Thyroid gland (tissue), 4 donors: ENCODE results near the gene RIN1. TPM values are rescaled to one million over a fixed set of nuclear protein-coding genes. Genes with fewer than 3 reads are reported as not detected.

ENCODE experiments used
- DNase-seq, 2 donors: peaks; one replicate each; pipeline ENCODE4 v3.0.0-alpha.2; 2019
- H3K27ac ChIP-seq, 3 donors: fragments of 200-600 bp; sonication (generic); 1 replicate in 2 of 3; 2 replicates in 1 of 3; pipeline ENCODE4 v1.5.1; 2016 to 2019; ENCODE audit warnings: mild to moderate bottlenecking in 1 of 3, moderate library complexity in 1 of 3
- H3K27me3 ChIP-seq: fragments of 200-600 bp; sonication (generic); one replicate; pipeline ENCODE4 v1.5.1; 2019
- H3K36me3 ChIP-seq, 2 donors: fragments of 200-600 bp; sonication (generic); one replicate each; pipeline ENCODE4 v1.5.1; 2016 to 2019
- H3K4me1 ChIP-seq, 2 donors: fragments of 200-600 bp; sonication (generic); one replicate each; pipeline ENCODE4 v1.5.1; 2017 to 2019
- H3K4me3 ChIP-seq, 3 donors: fragments of 200-600 bp; sonication (generic); replicated peaks in 1 of 3; 1 replicate in 2 of 3; 2 replicates in 1 of 3; pipeline ENCODE4 v1.5.1; 2016; ENCODE audit warnings: mild to moderate bottlenecking in 1 of 3
- H3K9me3 ChIP-seq: fragments of 200-600 bp; sonication (generic); one replicate; pipeline ENCODE4 v1.5.1; 2017
- CTCF ChIP-seq, 6 experiments: fragments of 200-600 bp in 3 of 6; fragments of 450-650 bp in 3 of 6; sonication (generic) in 3 of 6; IDR thresholded peaks; one replicate each; pipeline ENCODE4 v1.5.1; 2016 to 2019; ENCODE audit warnings: antibody characterized with exemption in 6 of 6, mild to moderate bottlenecking in 2 of 6, inconsistent platforms in 1 of 6, moderate library complexity in 1 of 6
- POLR2A ChIP-seq, 2 donors: fragments of 450-650 bp; IDR thresholded peaks; one replicate each; pipeline ENCODE4 v1.6.1; 2017; ENCODE audit warnings: antibody characterized with exemption in 2 of 2, mild to moderate bottlenecking in 2 of 2, moderate library complexity in 1 of 2
- WGBS, 2 donors: methylation state at CpG; one replicate each; pipeline ENCODE4 v1.1.5; 2017; 5-methylcytosine and 5-hydroxymethylcytosine counted together
- intact Hi-C: fragments of 100-400 bp; cut with DNase I; formaldehyde crosslinking; loops from one replicate; pipeline ENCODE4 v1.15.1; 2023
- total RNA-seq, 4 donors: library from RNA; depleted of rRNA; stranded (reverse); fragments of >200 nt; gene quantifications; one replicate each; pipeline ENCODE4 v1.2.3, GENCODE V29; 2016

Gene RIN1
- total RNA-seq, 4 donors from 2014 or later, result 1.3 to 7.9 (median 2.2) TPM

- WGBS, 2 donors, result 73 to 77% methylated on average over 2 of the region's 2 CpGs
- H3K4me3 ChIP-seq, result no peak overlapping the region
- H3K4me1 ChIP-seq, result peaks cover 21 to 23% of the 10 kb centered on the region in 2 donors
- no peaks in the 10 kb centered on the region for H3K9me3 ChIP-seq
- H3K27me3 ChIP-seq, result no peaks in the 10 kb centered on the region
- no peak for DNase-seq
- no peak overlapping the region for H3K27ac ChIP-seq
- TF ChIP-seq POLR2A (IDR thresholded peaks at IDR 0.05), result no peak
- TF ChIP-seq CTCF (IDR thresholded peaks at IDR 0.05), result no peak
- intact Hi-C loops, result no loop called here
- no peaks in the 10 kb centered on the region for H3K36me3 ChIP-seq
Observed at GRCh38 chr11:66349084-66349386, 12.8 kb upstream of the RIN1 start.

GRCh38 chr11:66347425-66348276 lies 11.4 kb upstream of the RIN1 start, which contains the start of gene B4GAT1:
Gene B4GAT1 (minus strand): TSS chr11:66347629. CDS start chr11:66347545, 84 bp downstream.
- no peaks in the 10 kb centered on the region for H3K36me3 ChIP-seq
- H3K27me3 ChIP-seq, result no peaks in the 10 kb centered on the region
- peak within 1 kb of the TSS; percentile 50 to 90 (median 88) for H3K4me3 ChIP-seq
- peak within 1 kb of the TSS; percentile 88 to 94 (median 93) for H3K27ac ChIP-seq
- intact Hi-C loops, result no loop called here
- peaks cover 27 to 30% of the 10 kb centered on the region in 2 donors for H3K4me1 ChIP-seq
- TF ChIP-seq CTCF (IDR thresholded peaks at IDR 0.05) (no peak), POLR2A (IDR thresholded peaks at IDR 0.05) (peak in 1 of 2 donors; percentile 58)
- no peaks in the 10 kb centered on the region for H3K9me3 ChIP-seq
- WGBS, 2 donors, result 0 to 1% methylated on average over 12 to 30 of the region's 101 CpGs
- peak; percentile 86 to 88 for DNase-seq

- peak; percentile 25 to 27 for DNase-seq
- H3K36me3 ChIP-seq, result peaks cover 0 to 3% of the 10 kb centered on the region in 2 donors
- 54 to 83% methylated on average over 19 to 29 of the region's 68 CpGs for WGBS, 2 donors
Observed at GRCh38 chr11:66346476-66347424, 10.5 kb upstream of the RIN1 start.

GRCh38 chr11:66345316-66345649 lies 9.0 kb upstream of the RIN1 start:
- intact Hi-C loops, result no loop called here
- H3K27me3 ChIP-seq, result no peaks in the 10 kb centered on the region

More at GRCh38 chr11:66346476-66347424, 10.5 kb upstream of the RIN1 start:
- Histone ChIP-seq H3K4me1 (peaks cover 27 to 30% of the 10 kb centered on the region in 2 donors), H3K4me3 (peak overlapping the region; percentile 48 to 90 (median 88)), H3K27me3 (no peaks in the 10 kb centered on the region), H3K9me3 (no peaks in the 10 kb centered on the region), H3K27ac (peak overlapping the region; percentile 76 to 94 (median 93))
- TF ChIP-seq CTCF (IDR thresholded peaks at IDR 0.05) (no peak), POLR2A (IDR thresholded peaks at IDR 0.05) (no peak)
- intact Hi-C loops, result no loop called here

More at GRCh38 chr11:66345316-66345649, 9.0 kb upstream of the RIN1 start:
- Histone ChIP-seq H3K4me1 (peaks cover 27 to 30% of the 10 kb centered on the region in 2 donors), H3K27ac (peak overlapping the region; percentile 61 to 81 (median 64)), H3K36me3 (peaks cover 14 to 17% of the 10 kb centered on the region in 2 donors), H3K9me3 (no peaks in the 10 kb centered on the region), H3K4me3 (peak overlapping the region; percentile 65 to 92 (median 81))
- TF ChIP-seq CTCF (IDR thresholded peaks at IDR 0.05) (no peak), POLR2A (IDR thresholded peaks at IDR 0.05) (no peak)
- WGBS, 2 donors, result 3 to 6% methylated on average over 6 of the region's 7 CpGs
- no peak for DNase-seq
